IMR-90 (cell line): ENCODE results near the gene EGLN1.

Source experiments
- BHLHE40 ChIP-seq: fragments of 150-350 bp; IDR thresholded peaks from 2 replicates; pipeline ENCODE4 v1.6.1; 2016; ENCODE audit warnings: mild to moderate bottlenecking, low read depth, low read length
- CEBPB ChIP-seq: IDR thresholded peaks from 2 replicates; pipeline ENCODE4 v1.6.1; 2012; ENCODE audit warnings: low read depth, low read length, improper control_type of control experiment
- CTCF ChIP-seq: conservative IDR thresholded peaks from 2 replicates; pipeline ENCODE4 v1.5.1; 2012; ENCODE audit warnings: mild to moderate bottlenecking, low read depth, low read length, improper control_type of control experiment
- ELK1 ChIP-seq: fragments of 150-350 bp; IDR thresholded peaks from 2 replicates; pipeline ENCODE4 v1.6.1; 2016; ENCODE audit warnings: low read depth, mild to moderate bottlenecking, low read length, moderate library complexity, borderline replicate concordance
- FOS ChIP-seq: fragments of 150-350 bp; IDR thresholded peaks from 2 replicates; pipeline ENCODE4 v1.6.1; 2016; ENCODE audit warnings: low read depth, low read length
- MAFK ChIP-seq: IDR thresholded peaks from 2 replicates; pipeline ENCODE4 v1.6.1; 2012; ENCODE audit warnings: low read depth, low read length, improper control_type of control experiment
- POLR2A ChIP-seq: IDR thresholded peaks from 2 replicates; pipeline ENCODE4 v1.6.1; 2012; ENCODE audit warnings: mild to moderate bottlenecking, low read depth, low read length
- RAD21 ChIP-seq: IDR thresholded peaks from 2 replicates; pipeline ENCODE4 v1.6.1; 2012; ENCODE audit warnings: low read length, improper control_type of control experiment
- RCOR1 ChIP-seq: IDR thresholded peaks from 2 replicates; pipeline ENCODE4 v1.6.1; 2012; ENCODE audit warnings: mild to moderate bottlenecking, low read length, improper control_type of control experiment; ENCODE audit not compliant: insufficient replicate concordance
- RFX5 ChIP-seq: IDR thresholded peaks from 2 replicates; pipeline ENCODE4 v1.8.0; 2012; ENCODE audit warnings: low read depth, mild to moderate bottlenecking, low read length, moderate library complexity
- SMC3 ChIP-seq: fragments of 150-350 bp; IDR thresholded peaks from 2 replicates; pipeline ENCODE4 v1.6.1; 2016; ENCODE audit warnings: low read depth, mild to moderate bottlenecking, antibody characterized with exemption, low read length, moderate library complexity
- USF2 ChIP-seq: fragments of 150-350 bp; IDR thresholded peaks from 2 replicates; pipeline ENCODE4 v1.6.1; 2017; ENCODE audit warnings: mild to moderate bottlenecking, antibody characterized with exemption, low read length, low read depth

GRCh38 chr1:231335663-231336602 lies 86.2 kb downstream of the EGLN1 start:
- TF ChIP-seq USF2 (no peak), FOS (no peak), CTCF (no peak), MAFK (no peak), RCOR1 (no peak), POLR2A (no peak), RFX5 (no peak), SMC3 (no peak), CEBPB (peak; percentile 77), ELK1 (no peak), RAD21 (no peak), BHLHE40 (no peak)
